ENCODE measurements around the gene ZNF263.

- TF ChIP-seq EZH2phosphoT487 (conservative IDR thresholded peaks at IDR 0.05; ENCODE audit: low read length), result no peak
- TF ChIP-seq, protein P1, sequence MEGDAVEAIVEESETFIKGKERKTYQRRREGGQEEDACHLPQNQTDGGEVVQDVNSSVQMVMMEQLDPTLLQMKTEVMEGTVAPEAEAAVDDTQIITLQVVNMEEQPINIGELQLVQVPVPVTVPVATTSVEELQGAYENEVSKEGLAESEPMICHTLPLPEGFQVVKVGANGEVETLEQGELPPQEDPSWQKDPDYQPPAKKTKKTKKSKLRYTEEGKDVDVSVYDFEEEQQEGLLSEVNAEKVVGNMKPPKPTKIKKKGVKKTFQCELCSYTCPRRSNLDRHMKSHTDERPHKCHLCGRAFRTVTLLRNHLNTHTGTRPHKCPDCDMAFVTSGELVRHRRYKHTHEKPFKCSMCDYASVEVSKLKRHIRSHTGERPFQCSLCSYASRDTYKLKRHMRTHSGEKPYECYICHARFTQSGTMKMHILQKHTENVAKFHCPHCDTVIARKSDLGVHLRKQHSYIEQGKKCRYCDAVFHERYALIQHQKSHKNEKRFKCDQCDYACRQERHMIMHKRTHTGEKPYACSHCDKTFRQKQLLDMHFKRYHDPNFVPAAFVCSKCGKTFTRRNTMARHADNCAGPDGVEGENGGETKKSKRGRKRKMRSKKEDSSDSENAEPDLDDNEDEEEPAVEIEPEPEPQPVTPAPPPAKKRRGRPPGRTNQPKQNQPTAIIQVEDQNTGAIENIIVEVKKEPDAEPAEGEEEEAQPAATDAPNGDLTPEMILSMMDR (IDR thresholded peaks at IDR 0.05; ENCODE audit: insufficient read depth, low read length, poor library complexity, severe bottlenecking), result no peak
Observed at GRCh38 chr16:3295783-3296182, 12.5 kb downstream of the ZNF263 start.
